Measurements from ENCODE around the gene PGLYRP1.

DNA sequence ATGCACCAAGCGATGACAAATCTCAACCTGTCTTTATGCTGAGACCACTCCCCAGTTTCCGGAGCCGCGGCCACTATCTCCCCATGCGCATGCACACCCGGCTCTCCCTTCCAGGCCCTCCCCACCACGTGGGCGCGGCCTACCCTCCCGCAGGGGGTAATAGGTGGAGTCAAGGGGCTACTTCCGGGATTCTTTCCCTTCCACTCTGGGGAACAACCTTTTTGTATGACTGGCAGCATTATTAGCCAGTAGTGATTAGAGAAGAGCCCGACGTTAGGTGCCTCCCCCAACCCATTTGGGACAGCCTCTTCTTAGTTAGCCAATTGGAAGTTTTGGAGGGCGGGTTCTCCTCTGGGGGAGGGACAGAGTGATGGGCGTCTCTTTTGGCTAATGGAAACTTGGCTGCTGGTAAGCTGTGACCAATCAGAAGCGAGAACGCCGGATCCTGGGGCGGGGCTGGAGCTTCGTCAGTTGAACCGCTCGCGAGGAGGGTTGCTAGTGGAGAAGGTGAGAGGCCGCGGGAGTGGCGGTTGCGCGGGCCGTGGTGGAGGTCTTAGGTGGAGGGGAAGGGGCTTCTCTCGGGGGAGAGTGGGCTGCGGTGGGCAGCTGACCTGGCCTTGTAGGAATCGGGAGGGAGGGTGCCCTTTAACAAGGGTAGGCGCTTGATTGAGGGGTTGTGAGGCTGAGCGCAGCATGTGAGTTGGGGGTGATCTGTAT, 27.7 kb downstream of the PGLYRP1 start, which contains the start of gene CCDC61:
- TF ChIP-seq, protein P1, sequence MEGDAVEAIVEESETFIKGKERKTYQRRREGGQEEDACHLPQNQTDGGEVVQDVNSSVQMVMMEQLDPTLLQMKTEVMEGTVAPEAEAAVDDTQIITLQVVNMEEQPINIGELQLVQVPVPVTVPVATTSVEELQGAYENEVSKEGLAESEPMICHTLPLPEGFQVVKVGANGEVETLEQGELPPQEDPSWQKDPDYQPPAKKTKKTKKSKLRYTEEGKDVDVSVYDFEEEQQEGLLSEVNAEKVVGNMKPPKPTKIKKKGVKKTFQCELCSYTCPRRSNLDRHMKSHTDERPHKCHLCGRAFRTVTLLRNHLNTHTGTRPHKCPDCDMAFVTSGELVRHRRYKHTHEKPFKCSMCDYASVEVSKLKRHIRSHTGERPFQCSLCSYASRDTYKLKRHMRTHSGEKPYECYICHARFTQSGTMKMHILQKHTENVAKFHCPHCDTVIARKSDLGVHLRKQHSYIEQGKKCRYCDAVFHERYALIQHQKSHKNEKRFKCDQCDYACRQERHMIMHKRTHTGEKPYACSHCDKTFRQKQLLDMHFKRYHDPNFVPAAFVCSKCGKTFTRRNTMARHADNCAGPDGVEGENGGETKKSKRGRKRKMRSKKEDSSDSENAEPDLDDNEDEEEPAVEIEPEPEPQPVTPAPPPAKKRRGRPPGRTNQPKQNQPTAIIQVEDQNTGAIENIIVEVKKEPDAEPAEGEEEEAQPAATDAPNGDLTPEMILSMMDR (IDR thresholded peaks at IDR 0.05), result no peak
- TF ChIP-seq EP300 (IDR thresholded peaks at IDR 0.05) (no peak), POLR2AphosphoS5 (IDR thresholded peaks at IDR 0.05) (peak; percentile 41)
